GM19395 (cell line): ENCODE results near the gene EFCAB6.

Source experiments
- ATAC-seq: cut with Tn5 transposase; IDR thresholded peaks from one replicate; pipeline ENCODE4 v1.9.1; 2021; ENCODE audit warnings: mild to moderate bottlenecking, moderate library complexity; ENCODE audit not compliant: unreplicated experiment

EFCAB6 gene

GRCh38 chr22:43642319-43643206 is 169.5 kb downstream of the EFCAB6 start:
- no peak for ATAC-seq

- no peak for ATAC-seq
Measured at GRCh38 chr22:43639228-43639948, 172.7 kb downstream of the EFCAB6 start.

GRCh38 chr22:43637275-43638260 is 174.5 kb downstream of the EFCAB6 start:
- no peak for ATAC-seq

DNA sequence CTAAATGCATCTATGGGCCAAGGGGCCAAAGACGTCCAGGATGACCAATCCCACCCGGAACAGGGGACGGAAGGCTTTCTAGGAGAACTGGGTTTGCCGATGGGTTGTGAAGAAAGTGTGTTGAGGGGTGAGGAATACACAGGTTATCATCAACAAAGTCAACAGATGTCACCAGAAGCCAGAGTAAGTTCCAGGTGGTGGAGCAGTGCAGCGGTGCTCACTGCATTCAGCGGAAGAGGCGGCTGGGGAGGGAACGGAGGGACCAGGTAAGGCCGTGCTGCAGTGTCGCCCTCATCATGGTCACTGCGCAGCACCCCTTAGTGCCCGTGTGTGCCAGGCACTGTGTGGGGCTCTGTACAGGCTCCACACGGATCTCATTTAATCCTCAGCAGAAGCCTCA is 176.0 kb downstream of the EFCAB6 start:
- ATAC-seq: no peak

DNA sequence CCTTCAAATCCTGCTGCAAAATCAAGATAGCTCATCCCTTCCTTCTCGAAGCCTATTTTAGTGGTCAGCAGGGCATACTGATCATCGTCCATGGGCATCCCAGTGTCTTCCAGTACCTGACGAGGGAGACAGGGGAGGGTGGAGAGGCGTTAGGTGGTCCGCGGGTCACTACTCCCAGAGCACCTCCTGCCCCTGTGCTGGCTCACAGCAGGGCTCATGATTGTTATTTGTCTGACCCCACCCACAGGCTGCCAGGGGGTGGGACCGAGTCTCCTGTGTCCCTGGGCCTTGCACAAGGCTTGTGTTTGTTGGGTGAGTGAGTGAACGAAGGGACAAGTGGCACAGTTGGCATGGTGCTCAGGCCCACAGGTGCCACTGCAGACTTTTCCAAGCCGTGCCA is 177.0 kb downstream of the EFCAB6 start:
- ATAC-seq: no peak

GRCh38 chr22:43634316-43634715 is 177.8 kb downstream of the EFCAB6 start:
- no peak for ATAC-seq

- no peak for ATAC-seq
Measured at GRCh38 chr22:43633631-43634285, 178.3 kb downstream of the EFCAB6 start.

GRCh38 chr22:43631846-43632245 is 180.3 kb downstream of the EFCAB6 start:
- ATAC-seq: no peak

GRCh38 chr22:43631201-43631600 is 180.9 kb downstream of the EFCAB6 start:
- no peak for ATAC-seq

DNA sequence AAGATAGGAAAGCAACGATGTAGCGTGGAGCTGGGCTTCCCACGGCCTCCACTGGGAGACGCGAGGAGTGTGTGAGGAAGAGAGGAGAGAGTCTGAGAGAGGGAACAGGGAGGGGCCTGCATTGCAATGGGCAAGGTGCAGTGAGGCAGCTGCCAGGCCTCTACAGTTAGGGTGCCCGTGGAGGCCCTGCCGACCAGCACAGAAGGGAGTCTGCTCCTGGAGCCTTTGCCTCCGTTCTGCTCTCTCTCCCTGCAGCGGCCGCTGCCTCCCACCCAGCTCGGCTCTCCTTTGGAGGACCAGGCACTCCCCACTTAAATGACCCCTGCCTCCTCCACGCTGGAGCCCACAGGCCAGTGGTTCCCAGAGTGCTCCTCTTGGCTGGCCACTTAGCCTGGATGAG is 181.7 kb downstream of the EFCAB6 start:
- no peak for ATAC-seq

- no peak for ATAC-seq
Measured at GRCh38 chr22:43628250-43628649, 183.9 kb downstream of the EFCAB6 start.

DNA sequence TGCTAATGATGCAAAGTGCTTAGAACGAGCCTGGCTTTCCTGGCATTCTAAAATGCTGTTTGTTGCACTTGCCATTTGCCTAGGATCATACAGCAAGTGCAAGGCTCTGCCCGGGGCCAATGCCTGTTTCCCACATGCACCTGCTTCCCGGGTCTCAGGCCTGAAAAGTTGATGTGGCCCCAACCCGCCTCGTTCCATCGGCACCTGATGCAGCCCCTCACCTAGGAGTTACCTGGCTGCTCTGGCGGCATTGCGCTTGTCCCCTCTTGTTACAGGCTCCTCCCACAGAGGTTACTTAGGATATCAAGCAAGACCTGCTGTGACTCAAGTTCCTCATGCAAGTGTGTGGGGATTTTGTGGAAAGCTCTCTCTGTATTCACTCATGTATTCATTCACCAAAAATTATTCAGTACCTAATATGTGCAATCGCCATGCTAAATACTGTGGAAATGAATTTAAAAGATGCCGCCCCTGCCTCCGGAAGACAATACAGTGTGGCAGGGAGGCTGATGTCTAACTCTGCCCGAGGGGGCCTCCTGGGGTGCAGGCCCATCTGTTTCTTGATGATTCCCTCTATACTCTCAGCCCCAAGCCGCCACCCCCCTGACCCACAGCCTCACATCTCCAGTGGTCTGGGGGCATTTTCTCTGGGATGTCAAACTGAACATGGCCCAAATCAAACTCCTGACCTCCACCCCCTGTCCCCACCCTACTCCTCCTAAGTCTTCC is 184.5 kb downstream of the EFCAB6 start:
- no peak for ATAC-seq

GRCh38 chr22:43625242-43625641 is 186.9 kb downstream of the EFCAB6 start:
- ATAC-seq: no peak

- ATAC-seq: no peak
Measured at GRCh38 chr22:43624144-43624998, 187.7 kb downstream of the EFCAB6 start.

- ATAC-seq: no peak
Measured at GRCh38 chr22:43622886-43623285, 189.2 kb downstream of the EFCAB6 start.

DNA sequence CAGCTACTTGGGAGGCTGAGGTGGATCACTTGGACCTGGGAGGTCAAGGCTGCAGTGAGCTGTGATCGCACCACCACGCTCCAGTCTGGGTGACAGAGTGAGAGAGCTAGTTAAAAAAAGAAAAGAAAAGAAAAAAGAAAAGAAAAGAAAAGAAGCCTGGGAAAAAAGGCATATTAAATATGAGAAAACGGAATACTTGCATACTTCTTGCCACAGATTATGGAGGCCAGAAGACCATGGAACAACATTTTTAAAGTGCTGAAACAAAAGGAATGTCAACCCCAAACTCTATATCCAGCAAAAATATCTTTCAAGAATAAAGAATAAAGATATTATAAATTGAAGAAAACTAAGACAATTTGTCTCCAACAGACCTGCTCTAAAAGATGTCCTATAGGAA is 191.9 kb downstream of the EFCAB6 start:
- ATAC-seq: no peak

DNA sequence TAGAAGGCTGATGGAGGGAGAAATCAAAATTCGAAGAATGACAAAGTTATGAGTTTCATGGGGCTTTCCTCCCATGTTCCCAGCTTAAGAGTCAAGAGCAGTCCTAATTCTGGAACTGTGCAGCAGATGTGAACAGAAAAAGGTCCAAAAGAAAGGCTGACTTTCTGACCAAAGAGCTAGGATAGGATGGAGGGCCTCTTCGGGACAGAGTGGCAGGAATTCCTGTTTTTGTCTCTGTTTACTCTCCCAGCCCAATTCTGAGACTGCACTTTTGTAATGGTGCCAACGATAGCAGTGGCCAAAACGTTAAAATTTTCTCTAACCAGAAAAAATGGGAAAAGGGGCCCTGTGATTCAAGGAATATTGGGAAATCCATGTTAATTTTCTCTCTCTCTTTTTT is 193.6 kb downstream of the EFCAB6 start:
- no peak for ATAC-seq

DNA sequence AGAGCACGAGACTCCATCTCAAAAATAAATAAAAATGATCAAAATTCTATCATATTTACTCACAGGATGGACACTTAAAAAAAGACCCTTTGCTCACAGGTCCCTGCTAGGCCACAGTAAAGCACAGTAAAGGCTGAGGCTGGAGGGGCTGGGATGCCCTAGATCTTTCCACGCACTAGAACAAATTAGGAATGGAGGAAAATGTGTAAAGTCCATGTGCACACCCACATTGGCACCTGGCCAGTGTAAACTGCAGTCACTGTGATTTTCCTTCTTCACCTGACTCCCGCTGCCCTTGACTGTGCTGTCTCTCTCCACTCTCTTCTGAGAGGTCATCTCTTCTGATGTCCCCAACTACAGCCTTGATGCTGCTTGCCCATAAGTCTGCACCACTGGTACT is 195.5 kb downstream of the EFCAB6 start:
- ATAC-seq: no peak

DNA sequence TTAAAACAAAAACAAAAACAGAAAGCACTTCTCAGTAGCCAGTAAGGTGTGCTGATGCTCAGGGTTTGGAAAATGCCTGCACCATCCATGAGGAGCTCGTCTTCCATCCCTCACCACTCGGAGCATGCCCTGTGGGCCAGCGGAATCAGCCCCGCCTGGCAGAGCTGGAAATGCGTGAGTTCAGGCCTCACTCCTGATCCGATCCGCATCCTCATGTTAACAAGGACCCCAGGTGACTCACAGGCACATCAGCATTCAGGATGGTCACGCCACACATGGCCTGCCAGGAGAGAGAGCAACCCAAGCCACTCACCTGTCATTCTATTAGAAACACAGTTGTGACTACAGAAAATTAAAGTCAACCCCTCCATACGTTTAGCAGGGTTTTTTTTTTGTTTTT is 211.8 kb downstream of the EFCAB6 start:
- no peak for ATAC-seq
